Lower leg skin (tissue), 3 donors: ENCODE results near the gene PTOV1.
A peak's percentile ranks its signal among the peaks of the same experiment; 100 is the strongest.

Source experiments
- POLR2A ChIP-seq, 2 donors: fragments of 450-650 bp; IDR thresholded peaks; one replicate each; pipeline ENCODE4 v1.6.1; 2016 to 2017; ENCODE audit warnings: antibody characterized with exemption in 2 of 2, mild to moderate bottlenecking in 1 of 2, moderate library complexity in 1 of 2
- TF ChIP-seq, protein P1 (sequence below), 3 donors: fragments of 450-650 bp; IDR thresholded peaks; one replicate each; pipeline ENCODE4 v1.5.1; 2016; ENCODE audit warnings: antibody characterized with exemption in 3 of 3, mild to moderate bottlenecking in 3 of 3, moderate library complexity in 2 of 3

GRCh38 chr19:49850487-49851342 is at the start of gene PTOV1:
- TF ChIP-seq, protein P1, sequence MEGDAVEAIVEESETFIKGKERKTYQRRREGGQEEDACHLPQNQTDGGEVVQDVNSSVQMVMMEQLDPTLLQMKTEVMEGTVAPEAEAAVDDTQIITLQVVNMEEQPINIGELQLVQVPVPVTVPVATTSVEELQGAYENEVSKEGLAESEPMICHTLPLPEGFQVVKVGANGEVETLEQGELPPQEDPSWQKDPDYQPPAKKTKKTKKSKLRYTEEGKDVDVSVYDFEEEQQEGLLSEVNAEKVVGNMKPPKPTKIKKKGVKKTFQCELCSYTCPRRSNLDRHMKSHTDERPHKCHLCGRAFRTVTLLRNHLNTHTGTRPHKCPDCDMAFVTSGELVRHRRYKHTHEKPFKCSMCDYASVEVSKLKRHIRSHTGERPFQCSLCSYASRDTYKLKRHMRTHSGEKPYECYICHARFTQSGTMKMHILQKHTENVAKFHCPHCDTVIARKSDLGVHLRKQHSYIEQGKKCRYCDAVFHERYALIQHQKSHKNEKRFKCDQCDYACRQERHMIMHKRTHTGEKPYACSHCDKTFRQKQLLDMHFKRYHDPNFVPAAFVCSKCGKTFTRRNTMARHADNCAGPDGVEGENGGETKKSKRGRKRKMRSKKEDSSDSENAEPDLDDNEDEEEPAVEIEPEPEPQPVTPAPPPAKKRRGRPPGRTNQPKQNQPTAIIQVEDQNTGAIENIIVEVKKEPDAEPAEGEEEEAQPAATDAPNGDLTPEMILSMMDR (IDR thresholded peaks at IDR 0.05) = peak in 1 of 3 donors; percentile 24
- TF ChIP-seq POLR2A (IDR thresholded peaks at IDR 0.05) = no peak
